ENCODE data around the gene TRIM65.

TRIM65 gene

DNA sequence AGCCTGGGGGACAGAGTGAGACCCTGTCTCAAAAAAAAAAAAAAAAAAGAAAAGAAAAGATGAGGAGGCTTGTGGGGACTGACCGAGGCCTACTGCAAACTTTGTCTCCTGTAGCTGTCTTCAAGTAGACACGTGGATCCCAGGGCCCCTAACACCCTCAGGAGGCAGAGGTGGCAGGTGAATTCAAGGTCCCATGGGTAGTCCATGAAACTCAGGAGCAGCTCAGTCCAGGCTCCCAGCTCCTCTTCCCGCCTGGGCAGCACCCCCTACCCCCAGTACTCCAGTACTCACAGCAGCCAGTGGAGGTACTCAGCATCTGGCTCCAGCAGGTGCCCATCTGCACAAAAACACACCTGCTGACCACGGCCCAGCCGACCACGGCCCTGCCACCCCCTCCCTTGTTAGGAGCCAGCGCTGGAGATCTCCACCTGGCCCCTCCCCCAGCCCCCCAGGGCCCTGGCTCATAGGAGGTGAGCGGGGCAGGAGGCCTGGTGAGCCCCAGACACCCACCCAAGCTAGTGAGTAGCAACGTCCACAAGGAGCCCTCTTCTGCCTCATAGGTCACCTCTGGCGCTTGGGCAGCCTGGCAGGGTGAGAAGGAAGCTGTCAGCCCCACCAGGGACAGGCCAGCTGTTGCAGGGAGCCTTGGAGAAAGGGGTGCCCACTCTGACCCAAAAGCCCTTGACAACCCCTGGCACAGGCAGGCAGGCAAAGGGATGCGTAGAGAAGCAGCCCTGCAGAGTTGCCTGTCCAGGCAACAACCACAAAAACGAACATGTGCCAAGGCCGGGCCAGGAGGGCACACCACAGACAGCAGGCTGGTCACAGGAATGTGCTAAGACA lies 4.2 kb upstream of the TRIM65 start:
- no peak for DNase-seq (ENCODE audit: insufficient read length, low spot score)
- no peak for TF ChIP-seq CTCF (IDR thresholded peaks at IDR 0.05; ENCODE audit: insufficient read depth, missing control alignments)
- FAIRE-seq, result no peak

GRCh38 chr17:75899767-75900468 lies 3.2 kb upstream of the TRIM65 start:
- DNase-seq (ENCODE audit: insufficient read length, low spot score), result no peak
- no peak for FAIRE-seq
- TF ChIP-seq CTCF (IDR thresholded peaks at IDR 0.05; ENCODE audit: insufficient read depth, missing control alignments), result no peak

DNA sequence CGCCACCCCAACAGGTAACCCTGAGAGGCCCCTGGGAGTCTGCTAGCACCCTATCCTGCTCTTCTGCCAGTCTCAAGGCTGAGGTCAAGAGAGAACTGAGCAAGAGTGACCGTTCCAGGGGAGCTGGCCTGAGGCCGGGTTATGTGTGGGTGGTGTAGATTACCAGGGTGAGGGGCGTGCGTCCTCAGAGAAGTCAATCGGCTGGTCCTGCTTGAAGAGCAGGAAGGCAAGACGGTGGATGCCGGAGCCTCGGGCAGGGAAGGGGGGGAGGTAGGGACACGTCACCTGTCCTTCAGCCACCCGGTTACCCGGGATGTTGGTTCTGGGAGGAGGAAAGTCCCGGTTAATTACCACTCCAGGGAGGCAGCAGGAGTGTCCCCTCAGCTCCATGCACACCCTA lies 2.6 kb upstream of the TRIM65 start:
- FAIRE-seq (no peak), DNase-seq (ENCODE audit: insufficient read length, low spot score) (no peak)
- TF ChIP-seq CTCF (IDR thresholded peaks at IDR 0.05; ENCODE audit: insufficient read depth, missing control alignments), result no peak

DNA sequence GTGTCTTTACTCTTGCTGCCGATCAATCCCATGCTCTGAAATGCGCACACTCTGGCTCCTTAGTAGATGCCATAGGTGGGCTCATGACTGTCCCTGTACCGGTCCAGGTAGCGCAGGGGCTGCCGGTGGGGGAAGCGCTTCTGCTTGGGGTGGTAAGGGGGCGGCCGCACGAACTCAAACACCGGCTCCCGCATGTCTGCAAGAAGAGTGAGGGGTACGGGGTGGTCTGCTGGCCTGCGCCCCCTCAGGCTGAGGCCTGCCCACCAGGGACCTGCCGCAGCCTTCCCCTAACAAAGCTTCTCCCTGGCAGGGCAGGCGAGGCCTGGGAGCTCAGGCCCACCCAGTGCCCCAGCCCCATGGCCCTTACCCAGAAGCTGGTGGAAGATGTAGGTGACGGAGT lies 2.0 kb upstream of the TRIM65 start:
- no peak for TF ChIP-seq CTCF (IDR thresholded peaks at IDR 0.05; ENCODE audit: insufficient read depth, missing control alignments)
- DNase-seq (ENCODE audit: insufficient read length, low spot score), result no peak
- no peak for FAIRE-seq

DNA sequence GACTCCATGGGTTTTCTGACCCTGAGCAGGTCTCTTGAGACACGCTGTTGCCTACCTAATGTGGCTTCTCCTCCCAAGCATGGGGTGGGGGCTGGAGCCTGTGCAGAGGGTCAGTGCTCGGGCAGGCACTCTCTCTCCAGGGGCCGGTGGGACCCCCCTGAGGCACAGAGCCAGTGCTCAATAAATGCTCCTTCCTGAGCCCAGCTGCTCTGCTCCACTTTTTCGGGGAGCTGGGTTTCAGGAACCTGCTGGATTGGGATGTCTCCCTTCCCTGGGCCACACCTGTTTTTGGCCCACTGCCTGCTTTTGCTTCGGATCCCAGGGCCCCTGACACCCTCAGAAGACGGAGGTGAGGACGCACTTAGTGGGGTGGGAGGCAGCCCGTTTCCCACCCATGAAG lies 1.3 kb upstream of the TRIM65 start:
- no peak for TF ChIP-seq CTCF (IDR thresholded peaks at IDR 0.05; ENCODE audit: insufficient read depth, missing control alignments)
- DNase-seq (ENCODE audit: insufficient read length, low spot score) (no peak), FAIRE-seq (no peak)

- DNase-seq (ENCODE audit: insufficient read length, low spot score) (no peak), FAIRE-seq (no peak)
- no peak for TF ChIP-seq CTCF (IDR thresholded peaks at IDR 0.05; ENCODE audit: insufficient read depth, missing control alignments)
Measured at GRCh38 chr17:75897160-75898019, 639 bp upstream of the TRIM65 start.

Measured in D721Med (cell line).